Gastrocnemius medialis (tissue), 4 donors: ENCODE measurements around the gene NECAP2. TPM values are rescaled to one million over a fixed set of nuclear protein-coding genes. Genes with fewer than 3 reads are reported as not detected.

Source experiments
- ATAC-seq, 2 donors: fragments of 150-250 bp; one replicate each; pipeline ENCODE4 v1.9.1; 2016
- DNase-seq, 2 donors: peaks; one replicate each; pipeline ENCODE4 v3.0.0-alpha.2; 2019
- H3K27ac ChIP-seq, 4 donors: fragments of 200-600 bp; sonication (generic); 1 replicate in 1 of 4; 2 replicates in 3 of 4; pipeline ENCODE4 v1.5.1; 2016 to 2018; ENCODE audit warnings: mild to moderate bottlenecking in 2 of 4, moderate library complexity in 1 of 4
- H3K27me3 ChIP-seq, 3 donors: fragments of 200-600 bp; sonication (generic) in 2 of 3; 1 replicate in 1 of 3; 2 replicates in 2 of 3; pipeline versions ENCODE4 v1.5.1 to v1.6.0; 2016 to 2019; ENCODE audit warnings: mild to moderate bottlenecking in 1 of 3, moderate library complexity in 1 of 3
- H3K36me3 ChIP-seq, 2 donors: fragments of 200-600 bp; sonication (generic) in 1 of 2; one replicate each; pipeline ENCODE4 v1.5.1; 2017 to 2018
- H3K4me1 ChIP-seq, 2 donors: fragments of 200-600 bp; sonication (generic) in 1 of 2; one replicate each; pipeline ENCODE4 v1.5.1; 2016 to 2017; ENCODE audit warnings: mild to moderate bottlenecking in 2 of 2
- H3K4me3 ChIP-seq, 4 donors: fragments of 200-600 bp; sonication (generic) in 3 of 4; 1 replicate in 1 of 4; 2 replicates in 3 of 4; pipeline ENCODE4 v1.5.1; 2016 to 2019; ENCODE audit warnings: mild to moderate bottlenecking in 2 of 4
- H3K9me3 ChIP-seq, 3 donors: fragments of 200-600 bp; sonication (generic) in 2 of 3; 1 replicate in 1 of 3; 2 replicates in 2 of 3; pipeline ENCODE4 v1.5.1; 2016 to 2019
- CTCF ChIP-seq, 5 experiments: fragments of 450-650 bp in 3 of 5; fragments of 200-600 bp in 2 of 5; sonication (generic) in 2 of 5; IDR thresholded peaks in 4 of 5; conservative IDR thresholded peaks in 1 of 5; 1 replicate in 4 of 5; 2 replicates in 1 of 5; pipeline ENCODE4 v1.5.1; 2016 to 2019; ENCODE audit warnings: antibody characterized with exemption in 5 of 5, mild to moderate bottlenecking in 3 of 5, moderate library complexity in 3 of 5
- POLR2A ChIP-seq, 2 donors: fragments of 450-650 bp; IDR thresholded peaks; one replicate each; pipeline ENCODE4 v1.6.1; 2017; ENCODE audit warnings: antibody characterized with exemption in 2 of 2, mild to moderate bottlenecking in 2 of 2, moderate library complexity in 2 of 2
- in situ Hi-C, 4 donors: fragments of 200-750 bp; cut with MboI; loops; one replicate each; pipeline versions ENCODE4 v1.15.0 to v1.8.0; 2017; ENCODE audit warnings: low sequenced_read_pairs in 4 of 4
- intact Hi-C: fragments of 100-400 bp; cut with DNase I; formaldehyde crosslinking; loops from one replicate; pipeline ENCODE4 v1.15.1; 2023; ENCODE audit warnings: low total_unique reads
- total RNA-seq, 4 donors: library from RNA; depleted of rRNA; stranded (reverse); fragments of >200 nt; gene quantifications; one replicate each; pipeline versions ENCODE4 v1.1.0 to v1.2.3, GENCODE V29; 2016

NECAP2 gene
- total RNA-seq, 4 donors from 2014 or later: 8.9 to 12.6 (median 10.4) TPM

GRCh38 chr1:16420424-16421118 lies 20.0 kb upstream of the NECAP2 start:
- intact Hi-C loops: no loop called here
- H3K4me1 ChIP-seq: no peaks in the 10 kb centered on the region
- TF ChIP-seq POLR2A (IDR thresholded peaks at IDR 0.05) (no peak), CTCF (IDR thresholded peaks at IDR 0.05 in 4 of 5, conservative IDR thresholded peaks at IDR 0.05 in 1 of 5) (no peak)
- H3K4me3 ChIP-seq: no peak overlapping the region
- no peaks in the 10 kb centered on the region for H3K36me3 ChIP-seq
- ATAC-seq: no peak
- no peaks in the 10 kb centered on the region for H3K27me3 ChIP-seq
- DNase-seq: no peak
- no peaks in the 10 kb centered on the region for H3K9me3 ChIP-seq
- no peak overlapping the region for H3K27ac ChIP-seq
- in situ Hi-C loops: no loop called here

- Histone ChIP-seq H3K27ac (no peak overlapping the region), H3K36me3 (no peaks in the 10 kb centered on the region), H3K27me3 (no peaks in the 10 kb centered on the region), H3K9me3 (no peaks in the 10 kb centered on the region), H3K4me1 (no peaks in the 10 kb centered on the region), H3K4me3 (no peak overlapping the region)
- in situ Hi-C loops (no loop called here), intact Hi-C loops (no loop called here)
- DNase-seq: no peak
- no peak for ATAC-seq
- TF ChIP-seq CTCF (IDR thresholded peaks at IDR 0.05 in 4 of 5, conservative IDR thresholded peaks at IDR 0.05 in 1 of 5) (no peak), POLR2A (IDR thresholded peaks at IDR 0.05) (no peak)
These were observed 19.3 kb upstream of the NECAP2 start for GRCh38 chr1:16421201-16421600.

GRCh38 chr1:16422041-16422440 lies 18.5 kb upstream of the NECAP2 start:
- TF ChIP-seq POLR2A (IDR thresholded peaks at IDR 0.05): no peak
- no peak for TF ChIP-seq CTCF (IDR thresholded peaks at IDR 0.05 in 4 of 5, conservative IDR thresholded peaks at IDR 0.05 in 1 of 5)
- ATAC-seq: no peak
- intact Hi-C loops: no loop called here

GRCh38 chr1:16425125-16426025 lies 15.1 kb upstream of the NECAP2 start:
- ATAC-seq (no peak), DNase-seq (no peak)
- TF ChIP-seq POLR2A (IDR thresholded peaks at IDR 0.05) (no peak), CTCF (IDR thresholded peaks at IDR 0.05 in 4 of 5, conservative IDR thresholded peaks at IDR 0.05 in 1 of 5) (no peak)
- Histone ChIP-seq H3K4me3 (no peak overlapping the region), H3K36me3 (no peaks in the 10 kb centered on the region), H3K9me3 (no peaks in the 10 kb centered on the region), H3K4me1 (no peaks in the 10 kb centered on the region), H3K27ac (no peak overlapping the region), H3K27me3 (no peaks in the 10 kb centered on the region)
- in situ Hi-C loops: no loop called here
- intact Hi-C loops: no loop called here

More at GRCh38 chr1:16422041-16422440, 18.5 kb upstream of the NECAP2 start:
- H3K27me3 ChIP-seq: no peaks in the 10 kb centered on the region
- no peak overlapping the region for H3K27ac ChIP-seq
- no peaks in the 10 kb centered on the region for H3K9me3 ChIP-seq
- H3K4me1 ChIP-seq: no peaks in the 10 kb centered on the region
- no peaks in the 10 kb centered on the region for H3K36me3 ChIP-seq
- in situ Hi-C loops: no loop called here
- H3K4me3 ChIP-seq: no peak overlapping the region
- DNase-seq: no peak
